ENCODE results near the gene RAB1A. TPM values are rescaled to one million over a fixed set of nuclear protein-coding genes. Genes with fewer than 3 reads are reported as not detected.
A peak's percentile ranks its signal among the peaks of the same experiment; 100 is the strongest.

RAB1A gene
- total RNA-seq, 4 donors from 2014 or later: 36.4 to 71.3 (median 43.7) TPM

DNA sequence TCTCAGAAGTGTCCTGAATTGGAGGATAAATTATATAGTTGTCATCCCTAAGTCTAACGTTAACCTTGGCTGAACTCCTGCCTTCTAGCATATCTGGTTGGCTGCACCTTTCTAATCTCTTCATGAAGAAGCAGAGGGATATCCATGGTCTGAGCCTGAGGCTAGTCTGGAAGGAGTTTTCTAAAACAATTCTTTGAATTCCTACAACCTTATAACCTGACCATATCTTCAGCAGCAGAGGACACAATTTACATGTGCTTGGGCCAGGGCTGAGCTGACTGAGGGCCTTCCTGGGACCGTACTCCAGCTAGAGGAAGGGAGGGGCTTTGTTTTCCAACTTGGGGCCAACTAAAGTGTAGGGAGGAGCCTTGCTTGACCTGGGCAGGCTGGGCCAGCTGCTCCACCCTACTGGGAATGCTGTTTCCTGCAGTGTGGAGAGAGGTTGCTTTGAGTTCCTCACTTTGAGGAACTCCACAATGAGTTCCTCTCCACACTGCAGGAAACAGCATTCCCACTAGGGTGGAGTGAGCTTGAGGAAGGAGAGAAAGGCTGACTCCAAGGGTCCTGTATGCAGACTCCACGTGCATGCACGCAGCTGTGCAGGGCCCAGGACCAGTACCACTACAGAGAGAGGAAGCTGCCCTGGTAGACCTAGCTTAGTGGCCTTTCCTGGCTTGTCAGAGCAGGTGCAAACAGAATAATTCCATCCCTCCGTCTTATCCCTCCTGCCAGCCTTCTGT is 54.1 kb downstream of the RAB1A start:
- H3K4me3 ChIP-seq: no peak overlapping the region
- peaks cover 44 to 48% of the 10 kb centered on the region in 2 donors for H3K4me1 ChIP-seq
- H3K9me3 ChIP-seq: no peaks in the 10 kb centered on the region
- intact Hi-C loops (cut with DNase I; ENCODE audit: low total_unique reads): no loop called here
- TF ChIP-seq, protein P1, sequence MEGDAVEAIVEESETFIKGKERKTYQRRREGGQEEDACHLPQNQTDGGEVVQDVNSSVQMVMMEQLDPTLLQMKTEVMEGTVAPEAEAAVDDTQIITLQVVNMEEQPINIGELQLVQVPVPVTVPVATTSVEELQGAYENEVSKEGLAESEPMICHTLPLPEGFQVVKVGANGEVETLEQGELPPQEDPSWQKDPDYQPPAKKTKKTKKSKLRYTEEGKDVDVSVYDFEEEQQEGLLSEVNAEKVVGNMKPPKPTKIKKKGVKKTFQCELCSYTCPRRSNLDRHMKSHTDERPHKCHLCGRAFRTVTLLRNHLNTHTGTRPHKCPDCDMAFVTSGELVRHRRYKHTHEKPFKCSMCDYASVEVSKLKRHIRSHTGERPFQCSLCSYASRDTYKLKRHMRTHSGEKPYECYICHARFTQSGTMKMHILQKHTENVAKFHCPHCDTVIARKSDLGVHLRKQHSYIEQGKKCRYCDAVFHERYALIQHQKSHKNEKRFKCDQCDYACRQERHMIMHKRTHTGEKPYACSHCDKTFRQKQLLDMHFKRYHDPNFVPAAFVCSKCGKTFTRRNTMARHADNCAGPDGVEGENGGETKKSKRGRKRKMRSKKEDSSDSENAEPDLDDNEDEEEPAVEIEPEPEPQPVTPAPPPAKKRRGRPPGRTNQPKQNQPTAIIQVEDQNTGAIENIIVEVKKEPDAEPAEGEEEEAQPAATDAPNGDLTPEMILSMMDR (IDR thresholded peaks at IDR 0.05 in 4 of 5, conservative IDR thresholded peaks at IDR 0.05 in 1 of 5): no peak
- no peak for TF ChIP-seq POLR2A (IDR thresholded peaks at IDR 0.05)
- peak overlapping the region; percentile 43 to 84 (median 70) for H3K27ac ChIP-seq
- H3K36me3 ChIP-seq: peaks cover 0 to 57% of the 10 kb centered on the region in 2 donors
- no peak for DNase-seq
- no peaks in the 10 kb centered on the region for H3K27me3 ChIP-seq
- in situ Hi-C loops (cut with MboI; ENCODE audit: low sequenced_read_pairs in 4 of 4): loop anchor here in 1 of 4 donors (10.0 kb wide), 1 partner anchor 49 kb away; no protein-coding TSS in a partner anchor
- ATAC-seq: peak; percentile 24 to 48

DNA sequence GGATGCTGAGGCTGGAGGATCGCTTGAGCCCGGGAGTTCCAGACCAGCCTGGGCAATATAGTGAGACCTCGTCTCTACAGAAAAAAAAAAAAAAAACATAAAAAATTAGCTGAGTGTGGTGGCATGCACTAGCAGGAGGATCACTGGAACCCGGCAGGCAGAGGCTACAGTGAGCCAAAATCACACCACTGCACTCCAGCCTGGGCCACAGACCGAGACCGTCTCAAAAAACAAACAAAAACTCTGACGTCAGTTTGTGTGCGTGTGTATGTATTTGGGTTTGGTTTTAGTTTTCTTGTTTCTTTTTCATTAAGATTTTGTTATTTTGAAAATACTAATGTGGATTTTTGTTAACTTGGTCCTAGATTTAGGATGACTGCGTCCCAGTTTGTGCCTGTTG is 54.7 kb downstream of the RAB1A start:
- ATAC-seq: no peak
- no peaks in the 10 kb centered on the region for H3K27me3 ChIP-seq
- H3K27ac ChIP-seq: peak overlapping the region; percentile 43 to 84 (median 70)
- H3K4me1 ChIP-seq: peaks cover 50 to 54% of the 10 kb centered on the region in 2 donors
- TF ChIP-seq POLR2A (IDR thresholded peaks at IDR 0.05): no peak
- TF ChIP-seq, protein P1 (IDR thresholded peaks at IDR 0.05 in 4 of 5, conservative IDR thresholded peaks at IDR 0.05 in 1 of 5): no peak
- peaks cover 0 to 52% of the 10 kb centered on the region in 2 donors for H3K36me3 ChIP-seq
- intact Hi-C loops (cut with DNase I; ENCODE audit: low total_unique reads): no loop called here
- no peaks in the 10 kb centered on the region for H3K9me3 ChIP-seq
- in situ Hi-C loops (cut with MboI; ENCODE audit: low sequenced_read_pairs in 4 of 4): loop anchor here in 1 of 4 donors (10.0 kb wide), 1 partner anchor 50 kb away; no protein-coding TSS in a partner anchor
- H3K4me3 ChIP-seq: no peak overlapping the region
- DNase-seq: no peak

DNA sequence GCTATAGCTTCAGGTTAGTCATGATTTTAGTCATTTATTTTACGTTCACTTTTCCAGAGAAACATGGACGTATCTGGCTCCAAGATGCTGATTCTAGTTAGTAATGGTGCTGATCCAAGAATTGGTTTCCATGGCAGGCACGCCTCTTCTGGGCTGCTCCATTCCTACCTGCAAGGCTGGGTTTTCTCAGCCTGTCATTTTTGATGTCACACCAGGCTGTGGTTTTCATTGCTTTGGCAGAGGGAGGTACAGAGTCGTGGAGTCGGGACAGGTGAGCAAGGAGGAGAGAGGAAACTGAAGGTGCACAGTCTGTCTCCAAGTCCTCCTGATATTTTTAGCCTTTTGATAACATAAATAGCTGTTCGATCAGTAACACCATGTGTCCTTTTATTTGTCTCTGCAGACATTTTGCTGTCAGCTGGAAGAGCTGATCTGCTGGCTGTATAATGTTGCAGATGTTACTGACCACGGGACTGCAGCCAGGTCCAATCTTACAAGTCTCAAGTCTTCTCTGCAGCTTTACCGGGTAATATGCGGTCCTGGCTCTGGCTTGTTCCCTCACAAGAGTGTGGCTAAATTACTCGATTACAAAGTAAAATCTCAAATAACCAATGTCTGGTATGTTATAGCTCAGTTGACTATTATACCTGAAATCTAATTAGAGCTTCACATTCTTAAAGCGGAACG is 55.9 kb downstream of the RAB1A start:
- Histone ChIP-seq H3K27ac (peak overlapping the region; percentile 21 to 90 (median 64)), H3K4me1 (peaks cover 61 to 66% of the 10 kb centered on the region in 2 donors), H3K4me3 (no peak overlapping the region), H3K27me3 (no peaks in the 10 kb centered on the region), H3K36me3 (peaks cover 0 to 41% of the 10 kb centered on the region in 2 donors), H3K9me3 (no peaks in the 10 kb centered on the region)
- intact Hi-C loops (cut with DNase I; ENCODE audit: low total_unique reads): loop anchor here (5.0 kb wide), 1 partner anchor 153 kb away; the partner anchor contains the start of gene ACTR2
- TF ChIP-seq, protein P1 (IDR thresholded peaks at IDR 0.05 in 4 of 5, conservative IDR thresholded peaks at IDR 0.05 in 1 of 5): no peak
- TF ChIP-seq POLR2A (IDR thresholded peaks at IDR 0.05): no peak
- DNase-seq (no peak), ATAC-seq (no peak)
- in situ Hi-C loops (cut with MboI; ENCODE audit: low sequenced_read_pairs in 4 of 4): loop anchor here in 2 of 4 donors (10.0 to 25.0 kb wide), 2 partner anchors 51 to 363 kb away; partner anchors contain the start of gene SPRED2 (in 1 of the 2)

DNA sequence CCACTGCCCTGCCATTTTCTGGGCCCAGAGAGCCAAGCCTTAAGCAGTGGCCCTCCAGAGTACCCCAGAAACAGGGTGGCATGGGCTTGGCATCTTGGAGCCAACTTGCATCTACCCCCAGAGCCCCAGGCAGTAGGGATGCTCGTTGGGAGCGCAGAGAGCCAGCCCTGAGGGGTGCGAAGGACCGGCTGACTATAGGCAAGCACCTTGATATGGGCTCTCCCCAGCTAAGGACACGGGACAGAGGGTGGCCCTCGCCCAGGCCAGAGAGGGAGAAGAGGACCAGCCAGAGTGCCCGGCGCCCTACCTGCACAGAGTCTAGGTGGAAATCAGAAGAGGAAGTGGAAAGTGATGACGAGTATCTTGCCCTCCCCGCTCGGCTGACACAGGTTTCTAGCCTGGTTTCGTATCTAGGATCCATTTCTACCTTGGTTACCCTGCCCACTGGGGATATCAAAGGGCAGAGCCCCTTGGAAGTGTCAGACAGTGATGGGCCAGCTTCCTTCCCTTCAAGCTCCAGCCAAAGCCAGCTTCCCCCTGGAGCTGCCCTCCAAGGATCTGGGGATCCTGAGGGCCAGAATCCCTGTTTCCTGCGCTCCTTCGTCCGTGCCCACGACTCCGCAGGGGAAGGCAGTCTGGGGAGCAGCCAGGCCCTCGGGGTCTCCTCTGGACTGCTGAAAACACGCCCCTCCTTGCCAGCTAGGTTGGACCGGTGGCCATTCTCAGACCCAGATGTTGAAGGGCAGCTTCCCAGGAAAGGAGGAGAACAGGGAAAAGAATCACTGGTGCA is 57.5 kb downstream of the RAB1A start:
- Histone ChIP-seq H3K36me3 (peaks cover 0 to 24% of the 10 kb centered on the region in 2 donors), H3K27ac (peak overlapping the region; percentile 38 to 90 (median 81)), H3K4me3 (no peak overlapping the region), H3K4me1 (peaks cover 78 to 82% of the 10 kb centered on the region in 2 donors), H3K9me3 (no peaks in the 10 kb centered on the region), H3K27me3 (no peaks in the 10 kb centered on the region)
- intact Hi-C loops (cut with DNase I; ENCODE audit: low total_unique reads): loop anchor here (5.0 kb wide), 1 partner anchor 155 kb away; the partner anchor contains the start of gene ACTR2
- in situ Hi-C loops (cut with MboI; ENCODE audit: low sequenced_read_pairs in 4 of 4): loop anchor here in 2 of 4 donors (10.0 to 25.0 kb wide), 2 partner anchors 52 to 365 kb away; partner anchors contain the start of gene SPRED2 (in 1 of the 2)
- TF ChIP-seq, protein P1 (IDR thresholded peaks at IDR 0.05 in 4 of 5, conservative IDR thresholded peaks at IDR 0.05 in 1 of 5): no peak
- no peak for TF ChIP-seq POLR2A (IDR thresholded peaks at IDR 0.05)
- DNase-seq (no peak), ATAC-seq (no peak)
